Stimulated activated CD4-positive, alpha-beta T cell treated with anti-CD3 and anti-CD28 coated beads, Interleukin-12 subunit alpha, Interleukin-12 subunit beta, amount 100 ng/mL, for 24 hours (primary cell): ENCODE measurements around the gene SLC9A3.
A peak's percentile ranks its signal among the peaks of the same experiment; 100 is the strongest.

Source experiments
- DNase-seq, 2 experiments: peaks; one replicate each; pipeline ENCODE4 v3.0.0-alpha.2; 2020; ENCODE audit warnings: low read depth in 2 of 2

SLC9A3 gene

DNA sequence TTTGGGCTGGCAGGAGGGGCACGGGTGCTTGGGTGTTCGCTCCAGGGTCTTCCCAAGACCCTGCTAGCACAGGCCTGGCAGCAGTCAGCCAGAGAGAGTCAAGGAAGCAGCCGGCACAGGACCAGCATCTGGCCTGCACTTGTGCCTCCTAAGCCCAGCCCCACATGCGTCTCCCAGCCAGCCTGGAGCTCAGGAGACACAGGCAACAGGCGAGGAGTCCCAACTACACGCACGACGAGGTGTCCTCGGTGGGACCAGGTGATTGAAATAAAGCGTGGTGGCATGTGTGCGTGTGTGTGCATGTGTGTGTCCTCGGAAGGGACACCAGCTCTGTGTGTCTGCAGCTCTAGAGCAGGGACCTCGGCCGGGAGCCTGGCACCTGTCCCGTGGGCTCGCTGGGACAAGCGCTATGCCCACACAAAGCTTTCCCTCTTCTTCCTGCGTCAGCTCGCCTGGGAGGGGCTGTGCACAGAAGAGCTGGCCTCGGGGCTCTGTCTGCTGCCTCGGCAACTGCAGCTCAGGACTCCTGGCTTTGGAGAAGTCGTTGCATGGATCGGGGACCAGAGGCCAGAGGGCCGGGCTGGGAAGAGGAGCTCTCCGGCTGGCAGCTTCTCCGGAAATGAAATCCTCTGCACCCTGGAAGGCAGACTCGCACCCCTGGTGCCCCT, 14.7 kb upstream of the SLC9A3 start:
- DNase-seq = no peak

DNA sequence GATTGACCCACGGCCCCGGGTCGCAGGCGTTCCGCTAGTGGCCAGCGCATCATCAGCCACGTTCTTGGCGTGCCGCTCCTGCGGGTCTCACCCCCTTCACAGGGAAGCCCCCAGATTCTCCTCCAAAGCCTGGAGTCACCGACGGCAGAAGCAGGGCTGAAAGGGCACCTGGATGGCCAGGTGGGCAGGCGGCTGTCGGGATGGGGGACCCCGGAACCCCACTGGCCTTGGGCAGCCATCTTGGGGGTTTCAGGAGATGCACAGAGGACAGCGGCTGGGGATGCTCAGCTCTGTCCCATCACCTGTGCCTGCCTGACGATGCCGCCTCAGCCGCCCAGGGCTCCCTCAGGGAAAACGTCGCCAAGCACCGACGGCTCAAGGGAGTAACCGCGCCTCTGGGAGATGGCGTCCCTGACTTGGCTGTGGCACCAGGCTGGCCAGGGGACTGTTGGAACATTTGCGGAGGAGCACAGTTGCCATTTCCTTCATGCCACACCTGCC, 14.1 kb upstream of the SLC9A3 start:
- no peak for DNase-seq

DNA sequence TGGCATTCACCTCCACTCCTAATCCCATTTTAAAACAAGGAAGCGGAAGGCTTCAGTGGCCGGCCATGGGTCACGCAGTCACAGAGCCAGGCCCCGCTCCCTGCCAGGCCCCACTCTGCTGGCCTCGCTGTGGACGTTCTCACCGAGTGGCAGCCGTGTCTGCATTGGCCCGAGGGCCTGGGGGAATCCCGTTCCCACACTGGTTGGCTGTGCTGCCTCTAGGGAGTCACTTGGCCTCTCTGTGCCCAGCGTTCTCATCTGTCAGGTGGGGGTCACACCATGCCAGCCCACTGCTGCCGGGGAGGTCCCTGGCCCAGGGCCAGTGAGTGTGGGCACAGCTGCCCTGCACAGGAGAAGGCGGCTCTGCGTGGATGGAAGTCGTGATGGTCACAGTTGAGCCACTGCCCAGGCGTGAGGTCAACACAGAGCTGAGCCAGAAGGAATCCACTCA, 13.4 kb upstream of the SLC9A3 start:
- DNase-seq = no peak

DNA sequence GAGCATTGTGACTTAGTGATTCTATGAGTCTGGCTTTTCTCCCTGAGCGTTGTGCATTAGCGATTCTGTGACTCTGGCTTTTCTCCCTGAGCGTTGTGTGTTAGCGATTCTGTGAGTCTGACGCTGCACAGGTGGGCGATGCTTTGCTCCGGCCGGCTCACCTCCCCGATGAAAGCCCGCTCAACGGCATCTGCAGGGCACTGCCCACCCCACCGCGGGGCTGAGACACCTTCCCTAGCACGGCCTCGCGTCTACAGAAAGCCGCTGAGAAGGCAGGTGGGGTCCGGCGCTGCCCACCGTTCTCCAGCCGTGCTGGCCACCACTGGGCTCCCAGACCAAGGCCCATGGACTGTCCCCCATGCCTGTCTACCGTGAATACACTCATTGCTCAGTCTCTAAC, 12.8 kb upstream of the SLC9A3 start:
- DNase-seq = no peak

DNA sequence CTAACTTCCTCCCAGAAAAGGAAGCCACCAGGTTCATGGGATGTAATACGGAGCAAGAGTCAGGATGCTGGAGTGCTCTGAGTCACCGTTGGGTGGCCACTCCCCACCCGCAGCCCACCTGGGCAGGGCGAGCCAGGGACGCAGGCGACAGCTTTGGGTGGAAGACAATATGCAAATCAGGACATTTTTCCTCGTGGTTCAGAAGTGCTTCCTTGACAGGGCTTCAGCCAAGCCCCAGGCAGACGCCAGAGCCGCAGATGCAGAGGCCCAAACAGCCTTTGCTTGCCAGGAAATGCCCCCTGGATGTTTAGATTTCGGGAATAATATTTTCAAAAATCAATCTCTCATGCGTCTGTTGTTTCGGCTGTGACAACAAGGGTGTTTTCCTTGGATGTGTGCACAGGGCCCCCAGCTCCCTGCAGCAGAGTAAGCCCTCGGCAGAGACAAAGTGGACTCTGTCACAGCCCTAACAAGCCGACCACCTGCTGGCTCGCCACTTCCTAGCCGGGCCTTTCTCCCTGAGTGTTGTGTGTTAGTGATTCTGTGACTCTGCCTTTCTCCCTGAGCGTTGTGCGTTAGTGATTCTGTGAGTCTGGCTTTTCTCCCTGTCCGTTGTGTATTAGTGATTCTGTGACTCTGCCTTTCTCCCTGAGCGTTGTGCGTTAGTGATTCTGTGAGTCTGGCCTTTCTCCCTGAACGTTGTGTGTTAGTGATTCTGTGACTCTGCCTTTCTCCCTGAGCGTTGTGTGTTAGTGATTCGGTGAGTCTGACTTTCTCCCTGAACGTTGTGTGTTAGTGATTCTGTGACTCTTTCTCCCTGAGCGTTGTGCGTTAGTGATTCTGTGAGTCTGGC, 11.8 kb upstream of the SLC9A3 start:
- DNase-seq = no peak

DNA sequence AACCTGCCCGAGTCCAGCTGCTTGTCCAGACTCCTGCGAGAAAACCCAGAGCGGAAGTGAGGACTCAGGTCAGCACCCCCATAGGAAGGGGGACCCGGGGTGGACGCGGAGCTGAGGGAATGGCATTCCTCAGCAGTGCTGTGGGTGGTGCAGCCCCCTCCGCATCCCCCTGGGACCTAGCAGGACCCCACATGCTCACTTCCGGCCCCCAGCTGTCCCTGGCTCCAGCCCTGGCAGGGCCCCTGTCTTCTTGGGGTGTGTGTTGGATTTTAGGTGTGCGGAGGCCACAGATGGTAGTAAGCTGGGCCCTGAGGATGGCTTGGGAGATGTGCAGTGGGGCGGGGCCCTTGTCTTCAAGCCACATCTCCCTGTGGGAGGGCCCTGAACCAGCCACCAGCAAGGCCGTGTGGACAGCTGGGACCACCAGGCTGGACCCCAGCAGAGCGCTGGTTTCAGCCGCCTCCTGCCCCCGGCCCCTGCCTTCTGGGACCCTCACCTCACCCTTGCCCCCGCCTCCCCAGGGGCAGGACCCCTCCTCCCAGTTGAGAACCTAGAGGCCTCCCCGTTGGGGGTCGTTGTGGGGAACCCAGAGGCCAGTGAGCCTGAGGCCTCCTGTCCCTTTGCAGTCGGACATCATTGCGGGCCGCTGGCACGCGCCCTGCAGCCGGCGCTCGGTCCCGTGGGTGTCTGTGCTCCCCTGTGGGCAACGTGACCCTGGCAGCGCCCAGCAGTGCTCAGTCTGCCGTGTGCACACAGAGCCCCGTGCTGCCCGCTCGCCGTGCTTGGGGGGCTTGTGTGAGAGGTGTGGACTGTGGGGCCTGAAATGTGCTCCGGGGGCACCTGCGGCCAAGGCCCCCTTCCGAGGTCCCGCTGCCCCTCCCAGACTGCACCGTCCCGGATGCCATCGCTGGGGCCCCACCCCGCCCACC, 10.8 kb upstream of the SLC9A3 start:
- DNase-seq = no peak

DNA sequence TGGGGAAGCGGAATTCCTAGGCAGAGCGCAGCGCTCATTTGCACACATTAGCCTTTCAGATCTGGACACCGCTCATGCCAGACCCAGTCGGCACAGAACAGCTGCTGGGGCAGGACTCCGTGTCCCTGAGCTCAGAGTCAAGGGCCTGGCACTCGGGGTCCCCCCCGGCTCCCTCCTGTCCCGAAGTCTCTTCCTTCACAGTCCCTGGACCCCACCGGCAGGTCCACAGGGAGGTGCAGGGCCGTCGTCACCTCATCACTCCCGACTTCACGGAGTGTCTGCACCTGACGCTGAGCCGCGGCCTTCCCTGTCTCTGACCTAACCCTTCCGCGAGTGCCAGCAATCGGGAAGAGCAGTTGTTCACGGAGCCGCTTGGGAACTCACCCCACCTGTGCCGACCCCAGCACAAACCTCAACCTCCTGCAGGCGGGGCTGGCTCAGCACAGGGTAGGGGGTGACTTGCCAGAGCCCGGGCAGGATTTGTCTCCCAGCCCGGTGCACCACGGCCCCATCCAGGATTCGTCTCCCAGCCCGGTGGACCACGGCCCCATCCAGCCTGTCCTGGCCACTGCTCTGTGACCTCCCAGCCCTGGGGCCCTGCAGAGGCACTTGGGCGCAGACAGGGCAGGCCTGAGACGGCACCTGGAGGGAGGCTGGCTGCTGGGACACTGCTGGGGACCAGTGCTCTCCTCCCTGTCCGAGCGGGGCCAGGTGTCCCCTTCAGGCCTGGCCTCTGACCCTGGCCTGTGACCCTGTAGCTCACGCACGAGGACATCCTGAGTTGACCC, 9.9 kb upstream of the SLC9A3 start:
- DNase-seq = no peak

DNA sequence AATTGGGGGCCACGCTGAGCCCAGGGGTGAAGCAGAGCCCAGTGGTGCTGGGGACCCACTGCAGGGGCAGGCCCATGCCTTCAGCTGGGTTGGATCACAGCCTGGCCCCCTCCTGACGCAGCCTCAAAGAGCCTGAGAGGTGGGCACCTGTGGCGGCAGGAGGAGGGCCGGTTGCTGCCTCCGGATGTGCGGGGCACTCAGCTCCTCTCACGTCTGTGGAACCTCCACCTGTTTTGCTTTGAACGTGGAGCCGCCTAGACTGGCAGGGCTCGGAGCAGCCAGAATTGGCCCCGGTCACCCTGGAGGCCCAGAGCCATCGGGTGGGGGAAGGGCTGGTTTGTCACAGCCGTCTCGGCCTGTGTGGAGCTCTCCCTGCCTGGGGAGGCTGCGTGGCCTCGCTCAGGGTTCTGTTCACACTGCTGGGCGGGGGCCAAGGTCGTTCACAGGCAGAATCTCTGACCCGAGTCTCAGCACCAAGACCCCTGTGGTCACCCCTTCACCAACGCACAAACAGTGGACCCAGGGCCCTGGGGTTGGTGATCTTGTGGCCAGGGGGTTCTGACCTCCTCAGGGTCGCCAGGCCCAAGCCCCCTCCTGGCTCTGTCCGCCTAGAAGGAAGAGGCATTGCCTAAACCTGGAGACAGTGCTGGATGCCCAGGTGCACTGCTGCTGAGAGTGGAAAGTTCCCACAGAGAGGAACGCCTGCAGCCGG, 9.2 kb upstream of the SLC9A3 start:
- DNase-seq = no peak

DNA sequence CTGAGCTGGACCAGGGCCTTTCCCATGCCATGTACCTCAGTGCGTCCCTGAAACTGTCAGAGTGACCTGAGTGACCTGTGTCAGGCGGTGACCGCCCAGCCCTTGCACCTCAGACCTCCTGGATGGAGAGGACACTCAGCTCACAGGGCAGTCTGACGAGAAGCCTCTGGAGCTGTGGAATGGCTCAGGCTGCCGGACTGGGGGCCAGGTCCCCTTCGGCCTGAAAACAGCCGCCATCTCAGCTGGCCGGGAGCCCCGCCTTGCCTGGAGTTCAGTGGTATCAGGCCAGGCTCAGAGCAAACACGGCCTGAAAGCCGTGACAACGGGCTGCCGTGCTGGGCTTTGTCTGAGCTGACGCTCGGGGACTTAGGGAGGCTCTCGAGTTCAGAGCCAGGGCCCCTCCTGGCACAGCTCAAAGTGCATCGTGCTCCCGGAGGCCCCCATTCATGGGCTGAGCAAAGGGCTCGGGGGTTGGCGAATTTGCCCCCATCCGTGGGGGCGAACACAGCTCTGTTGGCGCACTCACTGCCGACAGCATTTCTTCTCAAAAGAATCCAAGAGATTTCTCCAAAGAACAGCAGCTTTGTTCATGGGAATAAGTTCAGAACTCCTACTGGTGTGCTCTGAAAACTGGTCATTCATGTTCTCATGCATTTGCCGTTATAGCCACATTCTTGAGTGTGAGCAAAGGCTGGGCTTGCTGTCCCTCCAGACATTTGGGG, 8.4 kb upstream of the SLC9A3 start:
- DNase-seq = no peak

DNA sequence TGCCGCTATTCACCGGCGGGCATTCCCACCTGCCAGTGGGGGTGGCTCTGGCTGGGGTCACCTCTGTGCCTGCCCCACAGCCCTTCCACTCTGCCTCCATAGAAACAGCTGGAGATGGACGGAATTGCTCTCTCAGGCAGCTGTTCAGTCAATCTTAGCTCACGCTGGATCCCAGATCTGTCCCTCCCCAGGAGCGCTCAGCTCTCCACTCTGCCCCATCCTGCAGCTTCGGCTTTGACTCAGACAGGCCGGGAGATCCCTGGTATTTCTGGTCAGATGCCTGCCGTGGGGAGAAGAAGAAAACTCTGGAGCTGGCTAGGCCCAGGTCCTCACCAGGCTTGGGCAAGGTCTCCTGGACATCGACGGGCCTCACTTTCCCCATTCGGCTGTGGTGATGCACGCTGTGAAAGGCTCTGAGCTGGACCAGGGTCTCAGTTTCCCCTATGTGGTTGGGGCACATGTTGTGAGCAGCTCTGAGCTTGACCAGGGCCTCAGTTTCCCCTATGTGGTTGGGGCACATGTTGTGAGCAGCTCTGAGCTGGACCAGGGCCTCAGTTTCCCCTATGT, 7.6 kb upstream of the SLC9A3 start:
- no peak for DNase-seq

DNA sequence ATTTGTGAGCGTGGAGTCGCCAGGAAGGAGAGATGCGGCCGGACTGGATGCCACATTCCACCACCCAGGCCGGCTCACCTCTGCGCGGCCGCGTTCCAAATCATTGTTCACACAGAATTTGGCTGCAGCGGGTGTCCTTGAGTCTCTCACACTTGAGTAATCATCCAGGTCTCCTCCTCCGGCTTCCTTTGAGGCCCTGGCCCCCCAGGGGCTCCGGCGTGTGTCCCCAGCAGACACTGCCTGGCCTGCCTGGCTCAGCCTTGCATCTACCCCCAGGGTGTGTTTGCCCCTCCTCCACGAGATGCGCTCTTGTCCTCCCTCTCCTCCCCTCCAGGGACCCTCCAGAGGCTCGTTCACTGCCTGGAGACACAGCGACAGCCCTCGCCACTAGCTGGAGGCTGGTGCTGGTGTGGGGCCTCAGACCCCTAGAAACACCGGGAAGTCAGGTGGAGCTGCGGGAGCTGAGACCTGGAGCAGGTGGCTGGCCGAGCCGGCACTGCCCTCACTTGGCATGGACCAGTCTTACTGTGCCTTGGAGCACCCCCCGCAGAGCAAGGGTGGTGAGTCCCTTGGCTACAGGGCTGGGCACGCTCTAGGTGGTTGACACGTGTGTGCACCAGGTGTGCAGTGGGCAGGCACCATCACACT, 7.0 kb upstream of the SLC9A3 start:
- no peak for DNase-seq

DNA sequence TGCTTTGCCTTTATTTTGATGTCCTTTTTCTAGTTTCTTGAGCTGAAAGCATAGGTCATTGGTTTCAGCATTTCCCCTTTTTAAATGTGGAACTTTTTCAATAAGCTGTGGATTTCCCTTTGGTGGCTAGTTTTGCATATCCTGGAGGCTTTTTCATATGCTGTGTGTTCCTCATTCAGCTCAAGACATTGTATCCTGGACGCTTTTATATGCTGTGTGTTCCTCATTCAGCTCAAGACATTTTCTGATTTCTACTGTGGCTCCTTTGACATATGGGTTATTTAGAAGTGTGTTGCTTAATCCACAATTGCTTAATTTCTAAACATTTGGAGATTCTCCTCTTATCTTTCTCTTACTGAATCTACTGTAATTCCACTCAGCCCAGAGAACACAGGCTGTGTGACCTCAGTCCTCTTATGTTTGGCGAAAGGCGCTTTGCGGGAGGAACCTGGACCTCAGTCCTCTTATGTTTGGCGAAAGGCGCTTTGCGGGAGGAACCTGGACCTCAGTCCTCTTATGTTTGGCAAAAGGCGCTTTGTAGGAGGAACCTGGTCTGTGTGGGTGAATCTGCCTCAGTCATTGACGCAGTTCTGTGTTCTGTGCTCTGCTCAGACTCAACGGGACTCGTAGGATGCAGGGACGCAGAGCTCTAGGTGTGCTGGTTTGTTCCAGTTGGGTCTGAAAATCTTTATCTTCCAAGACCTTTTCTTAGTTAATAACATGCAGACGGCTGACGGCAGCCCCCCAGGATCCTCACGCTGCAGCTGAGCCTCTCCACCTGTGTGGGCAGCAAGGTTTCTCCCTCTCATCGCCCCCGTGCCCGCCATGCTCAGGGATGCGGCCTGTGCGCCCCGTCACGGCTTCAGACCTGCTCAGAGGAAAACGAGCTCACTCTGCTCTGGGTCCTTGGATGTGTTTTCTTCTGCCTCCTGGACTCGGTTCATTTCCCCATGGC, 6.0 kb upstream of the SLC9A3 start:
- DNase-seq = no peak

DNA sequence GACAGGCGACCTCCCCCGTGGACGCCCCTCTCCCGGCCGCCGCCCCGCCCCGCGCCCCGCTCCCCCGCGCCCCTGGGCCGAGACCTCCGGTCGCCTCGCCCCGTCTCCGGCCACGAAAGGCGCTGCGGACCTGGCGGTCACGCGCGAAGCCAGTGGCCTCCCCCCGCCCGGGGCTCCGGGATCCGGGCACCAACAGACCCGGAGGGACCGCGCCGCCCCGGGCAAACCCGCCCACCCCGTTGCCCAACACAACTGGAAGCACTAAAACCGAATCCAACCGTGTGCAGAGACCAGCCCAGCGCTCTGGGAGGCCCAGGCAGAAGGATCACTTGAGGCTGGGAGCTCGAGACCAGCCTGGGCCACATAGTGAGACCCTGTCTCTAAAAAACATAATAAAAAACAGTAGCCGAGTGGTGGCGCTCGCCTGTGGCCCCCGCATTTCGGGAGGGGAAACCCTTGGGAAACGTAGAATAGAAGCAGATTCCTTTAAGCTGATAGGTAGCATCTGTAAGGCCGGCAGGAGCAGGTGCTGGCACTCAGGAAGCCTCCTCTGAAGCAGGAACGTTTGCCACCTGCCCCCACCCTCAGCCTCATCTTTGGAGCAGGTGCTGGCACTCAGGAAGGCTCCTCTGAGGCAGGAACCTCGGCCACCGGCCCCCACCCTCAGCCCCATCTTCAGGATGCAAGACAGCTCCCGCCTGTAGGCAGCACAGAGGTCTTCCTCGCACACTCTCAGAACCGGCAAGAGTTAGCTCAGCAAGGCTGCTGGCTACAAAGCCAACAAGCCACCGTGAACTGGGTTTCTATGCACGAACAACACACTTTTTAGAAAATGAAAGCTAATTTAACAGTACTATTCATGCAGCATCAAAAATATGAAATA, 4.6 kb upstream of the SLC9A3 start:
- no peak for DNase-seq

DNA sequence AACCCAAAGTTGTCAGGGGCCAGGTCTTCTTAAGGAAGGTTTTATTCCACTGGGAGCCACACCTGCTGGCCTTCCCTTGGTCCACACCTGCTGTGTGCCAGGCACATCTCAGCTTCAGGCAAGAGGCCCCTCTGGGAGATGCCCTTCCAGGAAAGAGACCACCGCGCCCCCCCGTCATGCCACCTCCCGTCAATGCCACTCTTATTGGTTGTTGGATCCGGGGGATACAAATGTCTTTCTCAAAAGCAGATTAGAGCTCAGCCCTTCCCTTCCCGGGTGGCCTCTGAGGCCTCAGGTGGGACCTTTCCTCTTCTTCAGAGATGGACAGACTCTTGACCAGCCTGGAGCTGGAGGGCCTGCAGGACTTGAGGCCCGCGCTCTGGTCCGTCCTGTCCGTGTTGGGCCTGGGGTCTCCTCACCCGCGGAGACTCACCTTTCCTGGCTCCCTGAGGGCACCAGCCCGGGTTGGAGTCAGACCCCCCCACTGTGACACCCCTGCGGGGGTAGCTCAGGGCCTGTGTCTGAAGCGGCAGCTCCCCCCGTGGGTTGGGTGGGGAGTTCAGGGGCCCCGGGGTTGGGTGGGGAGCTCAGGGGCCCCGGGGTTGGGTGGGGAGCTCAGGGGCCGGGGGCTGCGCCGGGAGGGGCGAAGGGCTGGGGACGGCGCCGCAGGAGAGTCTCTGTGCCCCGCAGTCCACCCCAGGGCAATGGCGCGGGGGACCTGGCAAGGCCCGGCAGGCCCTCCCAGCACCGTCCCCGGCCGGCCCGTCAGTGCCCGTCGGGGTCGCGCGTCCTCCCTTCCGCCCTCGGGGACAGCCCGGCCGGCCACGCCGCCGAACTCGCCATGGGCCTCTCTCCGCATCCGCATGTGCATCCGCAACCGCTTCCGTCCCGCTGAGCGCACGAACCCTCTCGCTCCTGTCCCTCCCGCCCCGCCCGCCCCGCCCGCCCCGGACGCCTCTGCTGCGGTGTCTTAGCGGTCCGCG, 3.7 kb upstream of the SLC9A3 start:
- peak in 1 of 2 experiments; percentile 17 for DNase-seq

DNA sequence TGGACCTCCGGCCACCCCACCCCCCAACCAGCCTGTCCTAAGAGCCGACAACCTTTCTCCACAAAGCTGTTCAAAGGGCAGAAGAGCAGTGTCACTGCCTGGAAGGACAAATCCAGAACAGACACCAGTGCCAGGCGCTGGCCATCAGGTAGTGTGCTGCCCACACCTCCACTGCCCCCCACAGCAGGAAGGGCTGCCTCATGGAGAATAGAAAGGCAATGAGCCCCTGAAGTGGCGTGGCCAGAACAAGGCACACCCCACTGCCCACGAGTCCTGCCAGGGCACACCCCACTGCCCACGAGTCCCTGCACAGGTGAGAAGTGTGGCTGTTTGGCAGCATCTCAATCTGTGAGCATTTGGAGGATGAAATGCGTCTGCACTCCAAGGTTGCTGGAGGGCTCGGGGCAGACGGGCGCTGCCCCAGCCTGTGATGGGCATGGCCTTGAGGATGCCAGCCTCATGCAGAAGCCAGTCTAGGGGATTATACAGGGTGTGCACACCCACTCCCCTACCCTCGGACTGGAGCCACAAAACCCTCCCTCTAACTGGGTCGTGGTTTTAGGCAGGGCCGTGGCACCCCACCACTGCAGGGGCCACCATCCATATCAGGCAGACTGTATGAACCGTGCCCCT, 2.3 kb upstream of the SLC9A3 start:
- DNase-seq = no peak
